ENCODE results near the gene SULT6B1. TPM values are rescaled to one million over a fixed set of nuclear protein-coding genes. Genes with fewer than 3 reads are reported as not detected.
"Not testable (repeated sequence)": the region's sequence is repeated elsewhere in the genome, so short reads cannot be mapped to it uniquely, and the experiment has no call there.

The SULT6B1 gene
- total RNA-seq, 1 experiment from 2014 or later, result not detected

DNA sequence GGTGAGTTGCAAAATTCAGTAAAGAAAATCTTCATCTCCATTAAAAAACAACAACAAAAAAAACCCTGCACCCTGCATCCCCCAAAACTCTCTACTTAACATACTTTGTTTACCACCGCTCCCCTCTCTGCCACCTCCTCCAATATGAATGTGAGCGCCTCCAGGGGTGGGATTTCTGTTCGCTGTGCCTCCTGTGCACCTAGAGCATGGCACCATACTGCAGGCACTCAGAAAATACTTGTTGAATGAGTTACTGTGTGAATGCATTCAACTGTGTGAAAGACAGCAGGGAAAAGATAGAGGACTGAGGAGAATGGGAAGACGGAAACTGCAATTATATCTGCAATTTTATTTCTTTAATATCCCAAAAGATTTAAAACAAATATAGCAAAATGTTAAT is 38.4 kb upstream of the SULT6B1 start:
- Mint-ChIP-seq H3K27ac (peak overlapping the region; percentile 66 to 99 (median 88)), H3K27me3 (ENCODE audit: low read depth) (no peaks in the 10 kb centered on the region), H3K36me3 (ENCODE audit: insufficient read depth in 1 of 3, low read depth in 3 of 3) (peaks cover 40 to 70% (median 67%) of the 10 kb centered on the region in 3 experiments; a peak in 6 of 7 replicates), H3K9me3 (no peaks in the 10 kb centered on the region), H3K4me3 (peak overlapping the region; percentile 62 to 77), H3K4me1 (peaks cover 58 to 70% of the 10 kb centered on the region in 2 experiments)
- H2AFZ ChIP-seq (ENCODE audit: low read length), result no peak overlapping the region
- no peaks in the 10 kb centered on the region for H4K20me1 ChIP-seq (ENCODE audit: control insufficient read depth, insufficient read depth, insufficient read length)
- no peak overlapping the region for H2BK120ac ChIP-seq (ENCODE audit: low read depth, low read length, poor library complexity, severe bottlenecking)
- TF ChIP-seq, protein P1, sequence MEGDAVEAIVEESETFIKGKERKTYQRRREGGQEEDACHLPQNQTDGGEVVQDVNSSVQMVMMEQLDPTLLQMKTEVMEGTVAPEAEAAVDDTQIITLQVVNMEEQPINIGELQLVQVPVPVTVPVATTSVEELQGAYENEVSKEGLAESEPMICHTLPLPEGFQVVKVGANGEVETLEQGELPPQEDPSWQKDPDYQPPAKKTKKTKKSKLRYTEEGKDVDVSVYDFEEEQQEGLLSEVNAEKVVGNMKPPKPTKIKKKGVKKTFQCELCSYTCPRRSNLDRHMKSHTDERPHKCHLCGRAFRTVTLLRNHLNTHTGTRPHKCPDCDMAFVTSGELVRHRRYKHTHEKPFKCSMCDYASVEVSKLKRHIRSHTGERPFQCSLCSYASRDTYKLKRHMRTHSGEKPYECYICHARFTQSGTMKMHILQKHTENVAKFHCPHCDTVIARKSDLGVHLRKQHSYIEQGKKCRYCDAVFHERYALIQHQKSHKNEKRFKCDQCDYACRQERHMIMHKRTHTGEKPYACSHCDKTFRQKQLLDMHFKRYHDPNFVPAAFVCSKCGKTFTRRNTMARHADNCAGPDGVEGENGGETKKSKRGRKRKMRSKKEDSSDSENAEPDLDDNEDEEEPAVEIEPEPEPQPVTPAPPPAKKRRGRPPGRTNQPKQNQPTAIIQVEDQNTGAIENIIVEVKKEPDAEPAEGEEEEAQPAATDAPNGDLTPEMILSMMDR (conservative IDR thresholded peaks at IDR 0.05), result peak; percentile 22; the same call in 1 of the 3 replicates
- H3K9ac ChIP-seq (ENCODE audit: extremely low read depth, insufficient read length, low read length), result no peak overlapping the region
- H3K79me1 ChIP-seq (ENCODE audit: insufficient read depth, low read depth, low read length, poor library complexity, severe bottlenecking), result no peaks in the 10 kb centered on the region
- H3K79me2 ChIP-seq (ENCODE audit: insufficient read depth, low read length), result peaks cover 44% of the 10 kb centered on the region; the same call in 1 of the 2 replicates
- no peak overlapping the region for H3K18ac ChIP-seq (ENCODE audit: insufficient read length, low read depth, low read length)
- no peak overlapping the region for H2AK5ac ChIP-seq (ENCODE audit: insufficient read length, low read length)
- H2BK12ac ChIP-seq (ENCODE audit: insufficient read length, low read depth, low read length), result no peak overlapping the region
- WGBS (ENCODE audit: extremely low coverage, insufficient read length, low lambda C conversion rate), result no CpG with 5 or more reads among the region's 4 CpGs
- H4K91ac ChIP-seq (ENCODE audit: insufficient read length, low read depth, low read length), result no peak overlapping the region
- H2BK5ac ChIP-seq (ENCODE audit: insufficient read length, low read length), result no peak overlapping the region
- peaks cover 9% of the 10 kb centered on the region for H3K23me2 ChIP-seq (ENCODE audit: insufficient read length, low read depth, low read length, poor library complexity, severe bottlenecking)
- no peak overlapping the region for H4K5ac ChIP-seq (ENCODE audit: insufficient read length, low read depth, low read length)
- no peak overlapping the region for H3T11ph ChIP-seq (ENCODE audit: low read length)
- no peak overlapping the region for H3K56ac ChIP-seq (ENCODE audit: insufficient read length, low read depth, low read length)
- H3K4me2 ChIP-seq (ENCODE audit: insufficient read depth, insufficient read length, low read length), result peak overlapping the region; percentile 42
- H3K14ac ChIP-seq (ENCODE audit: insufficient read depth, low read length), result no peak overlapping the region
- H2BK15ac ChIP-seq (ENCODE audit: low read depth, low read length), result no peak overlapping the region
- H4K8ac ChIP-seq (replicated peaks; ENCODE audit: insufficient read length, low read depth, low read length), result no peak overlapping the region
- H3K4ac ChIP-seq (ENCODE audit: low read depth, low read length), result no peak overlapping the region
- peaks cover 6% of the 10 kb centered on the region; the same call in 1 of the 2 replicates for H3K4me1 ChIP-seq (ENCODE audit: insufficient read depth, low read length)
- no peaks in the 10 kb centered on the region for H3K9me3 ChIP-seq (ENCODE audit: control insufficient read depth, low read depth, low read length)
- no peak overlapping the region for H3K23ac ChIP-seq (ENCODE audit: insufficient read length, low read depth, low read length)
- no peak overlapping the region for H2BK20ac ChIP-seq (ENCODE audit: low read depth, low read length, poor library complexity, severe bottlenecking)
- H3K27me3 ChIP-seq (ENCODE audit: insufficient read depth, low read length), result no peaks in the 10 kb centered on the region
- no peak for DNase-seq
- no peak overlapping the region for H3K27ac ChIP-seq (ENCODE audit: insufficient read length, low read depth, low read length)

DNA sequence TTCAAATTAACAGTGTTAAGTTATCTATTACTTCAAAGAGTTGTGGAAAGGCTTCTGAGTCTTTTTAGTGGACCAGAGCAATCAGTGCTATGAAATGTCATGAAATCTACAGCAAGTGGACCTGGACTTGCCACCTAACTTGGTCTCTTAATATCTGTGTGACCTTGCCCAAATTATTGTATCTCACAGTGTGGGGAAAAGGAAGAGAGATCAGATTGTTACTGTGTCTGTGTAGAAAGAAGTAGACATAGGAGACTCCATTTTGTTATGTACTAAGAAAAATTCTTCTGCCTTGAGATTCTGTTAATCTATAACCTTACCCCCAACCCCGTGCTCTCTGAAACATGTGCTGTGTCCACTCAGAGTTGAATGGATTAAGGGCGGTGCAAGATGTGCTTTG is 36.7 kb upstream of the SULT6B1 start:
- not testable (repeated sequence) for H4K20me1 ChIP-seq (ENCODE audit: control insufficient read depth, insufficient read depth, insufficient read length); H3K27me3 ChIP-seq (ENCODE audit: insufficient read depth, low read length); H2BK15ac ChIP-seq (ENCODE audit: low read depth, low read length); H3K56ac ChIP-seq (ENCODE audit: insufficient read length, low read depth, low read length); H2BK12ac ChIP-seq (ENCODE audit: insufficient read length, low read depth, low read length); H4K5ac ChIP-seq (ENCODE audit: insufficient read length, low read depth, low read length); H2AFZ ChIP-seq (ENCODE audit: low read length); H3K18ac ChIP-seq (ENCODE audit: insufficient read length, low read depth, low read length); H3K27ac ChIP-seq (ENCODE audit: insufficient read length, low read depth, low read length); H3K4me2 ChIP-seq (ENCODE audit: insufficient read depth, insufficient read length, low read length); H3K27me3 Mint-ChIP-seq (ENCODE audit: low read depth); H3K9ac ChIP-seq (ENCODE audit: extremely low read depth, insufficient read length, low read length); H3K4me1 ChIP-seq (ENCODE audit: insufficient read depth, low read length); DNase-seq; H3K4ac ChIP-seq (ENCODE audit: low read depth, low read length); H3K23me2 ChIP-seq (ENCODE audit: insufficient read length, low read depth, low read length, poor library complexity, severe bottlenecking); H2BK5ac ChIP-seq (ENCODE audit: insufficient read length, low read length); H4K91ac ChIP-seq (ENCODE audit: insufficient read length, low read depth, low read length); H2BK120ac ChIP-seq (ENCODE audit: low read depth, low read length, poor library complexity, severe bottlenecking); H3K79me1 ChIP-seq (ENCODE audit: insufficient read depth, low read depth, low read length, poor library complexity, severe bottlenecking); H3K23ac ChIP-seq (ENCODE audit: insufficient read length, low read depth, low read length); H4K8ac ChIP-seq (replicated peaks; ENCODE audit: insufficient read length, low read depth, low read length); H3T11ph ChIP-seq (ENCODE audit: low read length); H2BK20ac ChIP-seq (ENCODE audit: low read depth, low read length, poor library complexity, severe bottlenecking); H3K9me3 Mint-ChIP-seq; H3K14ac ChIP-seq (ENCODE audit: insufficient read depth, low read length); H3K9me3 ChIP-seq (ENCODE audit: control insufficient read depth, low read depth, low read length); H2AK5ac ChIP-seq (ENCODE audit: insufficient read length, low read length)
- H3K79me2 ChIP-seq (ENCODE audit: insufficient read depth, low read length), result peaks cover 27% of the 10 kb centered on the region; the same call in 1 of the 2 replicates
- peak overlapping the region; percentile 74 to 99 (median 97); a peak in 6 of 7 replicates for H3K27ac Mint-ChIP-seq
- H3K36me3 Mint-ChIP-seq (ENCODE audit: insufficient read depth in 1 of 3, low read depth in 3 of 3), result peaks cover 57 to 87% (median 84%) of the 10 kb centered on the region in 3 experiments
- peak overlapping the region; percentile 56 to 61 for H3K4me3 Mint-ChIP-seq
- peaks cover 58 to 70% of the 10 kb centered on the region in 2 experiments for H3K4me1 Mint-ChIP-seq
- WGBS (ENCODE audit: extremely low coverage, insufficient read length, low lambda C conversion rate), result no CpG with 5 or more reads among the region's 2 CpGs
